Right ventricle myocardium inferior (tissue), 1 donor: ENCODE results near the gene SNX25. TPM values are rescaled to one million over a fixed set of nuclear protein-coding genes. Genes with fewer than 3 reads are reported as not detected.
"Not testable (repeated sequence)": the region's sequence is repeated elsewhere in the genome, so short reads cannot be mapped to it uniquely, and the experiment has no call there.

Experiments used
- ATAC-seq: fragments of 200-7000 bp; cut with Tn5 transposase; one replicate; pipeline ENCODE4 v1.9.1; 2020; ENCODE audit warnings: mild to moderate bottlenecking, moderate library complexity
- DNase-seq: peaks from one replicate; pipeline ENCODE4 v3.0.0; 2021; ENCODE audit errors: missing footprints
- intact Hi-C: fragments of 100-400 bp; cut with DNase I; formaldehyde crosslinking; loops from one replicate; pipeline ENCODE4 v1.11.0; 2022
- total RNA-seq: library from RNA; stranded (reverse); fragmentation: NEBNext Ultra II Directional; extraction: Animal tissue kit (Norgen Biotek cat#: 25700); gene quantifications from one replicate; pipeline ENCODE4 v1.2.1, GENCODE V29; 2021
- donor health status: DM: no; HTN: yes; CAD: no; lungs with severe emphysema.

The SNX25 gene
- total RNA-seq, 1 donor from 2014 or later = 10.9 TPM

DNA sequence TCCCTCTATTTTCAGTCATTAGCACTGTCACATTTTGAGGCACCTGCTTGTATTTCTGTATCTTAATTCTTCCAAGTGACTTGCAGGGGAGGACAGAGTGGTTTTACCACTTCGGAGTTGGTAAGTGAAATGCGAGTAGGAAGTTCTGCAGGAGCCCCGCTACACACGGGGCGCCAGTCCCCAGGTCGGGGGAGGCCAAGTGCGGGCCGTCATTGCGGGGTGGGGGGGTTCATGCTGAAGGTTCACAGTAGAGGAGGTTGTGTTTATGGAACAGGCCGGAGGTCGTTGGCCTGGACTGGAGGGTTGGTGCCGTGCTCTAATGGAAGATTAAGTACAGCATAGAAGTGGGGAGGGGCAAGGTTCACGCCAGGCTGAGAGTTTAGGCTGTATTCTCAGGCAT, 142.3 kb downstream of the SNX25 start:
- intact Hi-C loops = no loop called here
- DNase-seq (no peak), ATAC-seq (no peak)

DNA sequence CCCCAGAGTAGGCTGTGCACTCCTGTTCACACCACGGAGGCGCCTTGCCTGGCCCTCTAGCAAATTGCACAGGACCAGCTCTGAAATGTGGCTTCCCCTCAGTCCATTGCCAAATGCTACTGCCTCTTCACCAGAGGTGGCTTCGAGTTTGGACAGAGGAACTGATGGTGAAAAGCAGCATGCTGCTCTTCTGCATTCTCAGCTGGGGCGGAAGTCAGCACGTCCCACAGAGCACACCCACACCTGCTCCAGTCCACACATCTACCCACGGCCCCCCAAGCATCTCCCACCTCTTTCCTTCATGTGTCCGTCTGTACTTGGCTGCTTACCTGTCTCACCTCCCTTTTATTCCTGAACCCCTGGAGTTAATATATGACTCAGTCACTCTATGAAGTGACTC, 142.8 kb downstream of the SNX25 start:
- ATAC-seq (no peak), DNase-seq (no peak)
- intact Hi-C loops = no loop called here

DNA sequence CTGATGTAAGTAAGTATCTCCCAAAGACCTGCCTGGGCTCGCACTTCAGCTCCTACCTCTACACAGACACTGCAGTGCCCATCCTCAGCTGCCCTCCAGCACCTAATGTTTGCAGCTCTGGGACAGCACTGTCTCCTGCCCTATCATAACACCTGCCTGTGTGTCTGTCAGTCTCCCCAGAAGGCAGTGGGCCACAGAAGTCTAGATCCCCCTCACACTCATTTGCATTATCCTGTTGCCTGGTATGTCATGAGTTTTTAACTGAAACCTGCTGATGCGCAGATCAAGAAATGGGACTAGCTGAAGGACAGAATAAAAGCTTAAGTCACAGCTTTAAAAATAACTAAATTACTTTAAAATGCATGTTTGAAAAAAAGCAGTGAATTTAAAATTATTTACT, 143.3 kb downstream of the SNX25 start:
- ATAC-seq = no peak
- intact Hi-C loops = no loop called here
- DNase-seq = no peak

DNA sequence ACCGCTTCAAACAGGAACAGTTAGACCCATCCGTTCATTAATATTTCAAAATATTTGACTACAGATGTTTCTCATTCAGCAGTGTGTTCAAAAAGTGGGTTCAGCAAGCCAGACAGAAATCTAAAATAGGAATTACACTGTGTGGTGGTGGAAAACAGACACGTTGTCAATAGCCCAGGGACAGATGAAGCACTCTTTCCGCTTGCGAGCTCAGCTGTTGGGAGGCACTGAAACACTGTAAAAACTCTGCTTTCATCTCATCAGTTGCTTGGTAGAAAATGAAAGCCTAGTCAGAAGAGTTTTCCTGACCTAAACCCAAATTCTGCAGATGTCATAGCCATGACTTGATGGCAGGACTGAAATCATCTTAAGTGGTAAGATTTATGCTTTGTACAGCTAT, 147.8 kb downstream of the SNX25 start:
- DNase-seq (no peak), ATAC-seq (no peak)
- intact Hi-C loops = no loop called here

GRCh38 chr4:185357733-185358440, 148.5 kb downstream of the SNX25 start:
- intact Hi-C loops = no loop called here
- no peak for DNase-seq
- ATAC-seq = no peak

- no peak for DNase-seq
- intact Hi-C loops = no loop called here
- ATAC-seq = no peak
Measured at GRCh38 chr4:185358514-185358913, 149.1 kb downstream of the SNX25 start.

DNA sequence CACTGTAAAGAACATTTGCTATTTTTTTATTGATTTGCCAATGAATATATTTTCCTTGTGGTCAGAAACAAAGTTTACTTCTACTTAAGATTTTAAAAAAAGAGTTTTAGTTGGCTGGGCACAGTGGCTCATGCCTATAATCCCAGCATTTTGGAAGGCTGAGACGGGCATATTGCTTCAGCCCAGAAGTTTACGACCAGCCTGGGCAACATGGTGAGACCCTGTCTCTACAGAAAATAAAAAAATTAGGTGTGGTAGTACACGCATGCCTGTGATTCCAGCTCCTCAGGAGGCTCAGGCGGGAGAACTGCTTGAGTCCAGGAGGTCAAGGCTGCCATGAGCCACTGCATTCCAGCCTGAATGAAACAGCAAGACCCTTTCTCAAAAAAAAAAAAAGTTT, 149.6 kb downstream of the SNX25 start:
- DNase-seq = no peak
- intact Hi-C loops = no loop called here
- ATAC-seq = no peak

DNA sequence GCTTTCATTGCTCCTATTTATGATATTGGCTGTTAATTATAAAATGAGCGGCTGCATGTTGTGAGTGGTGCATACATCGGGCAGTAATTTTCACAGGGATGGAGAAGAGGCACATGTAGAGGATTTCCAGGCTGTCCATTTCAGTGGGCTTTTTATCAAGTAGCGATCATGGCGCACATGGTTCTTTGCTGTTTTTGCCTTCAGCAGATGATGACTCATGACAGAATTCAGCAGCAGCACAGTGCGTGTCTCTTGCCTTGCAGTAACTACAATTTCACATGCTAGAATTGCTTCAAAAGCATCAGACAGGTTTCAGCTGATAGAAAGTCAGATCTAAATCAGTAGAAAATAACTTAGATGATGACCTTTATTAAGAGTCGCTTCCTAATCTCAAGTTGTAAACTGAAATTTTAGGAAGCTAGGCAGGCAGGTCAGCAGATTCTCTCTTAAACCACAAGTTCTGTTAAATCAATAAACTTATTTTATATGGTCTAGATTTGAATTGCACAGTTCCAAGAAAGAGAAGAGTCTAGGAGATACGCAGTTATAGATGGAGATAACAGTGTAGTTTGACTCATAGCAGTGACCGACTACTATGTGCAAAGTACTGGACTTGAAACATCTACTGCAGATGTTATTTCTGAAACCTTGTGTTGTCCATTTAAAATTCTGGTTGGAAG, 150.5 kb downstream of the SNX25 start:
- intact Hi-C loops = no loop called here
- ATAC-seq = no peak
- DNase-seq = no peak

- intact Hi-C loops = no loop called here
- DNase-seq (no peak), ATAC-seq (no peak)
Measured at GRCh38 chr4:185361872-185362271, 152.5 kb downstream of the SNX25 start.

- ATAC-seq, intact Hi-C loops, DNase-seq: not testable (repeated sequence)
Measured at GRCh38 chr4:185362570-185362969, 153.2 kb downstream of the SNX25 start.

GRCh38 chr4:185363251-185363650, 153.9 kb downstream of the SNX25 start:
- no peak for DNase-seq
- intact Hi-C loops = no loop called here
- ATAC-seq = no peak

GRCh38 chr4:185364886-185365285, 155.5 kb downstream of the SNX25 start:
- intact Hi-C loops = no loop called here
- ATAC-seq = no peak
- no peak for DNase-seq

DNA sequence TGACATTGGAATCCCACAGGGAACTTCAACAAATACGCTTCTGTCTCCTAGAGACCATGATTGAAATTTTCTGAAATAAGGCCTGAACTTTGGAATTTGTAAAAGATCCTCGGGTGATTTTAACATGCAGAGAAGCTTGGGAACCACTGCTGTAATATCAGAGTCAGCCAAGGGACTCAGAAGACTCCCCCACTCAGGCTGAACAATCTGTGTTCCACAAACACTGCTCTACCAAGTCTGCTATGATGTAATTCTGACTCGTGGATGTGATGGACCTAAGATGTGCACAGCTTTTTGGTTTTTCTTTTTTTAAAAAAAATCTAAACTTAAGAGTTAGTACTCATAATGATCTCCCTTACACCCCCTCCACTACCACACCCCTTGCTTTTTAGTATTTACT, 160.3 kb downstream of the SNX25 start:
- DNase-seq = no peak
- no peak for ATAC-seq

DNA sequence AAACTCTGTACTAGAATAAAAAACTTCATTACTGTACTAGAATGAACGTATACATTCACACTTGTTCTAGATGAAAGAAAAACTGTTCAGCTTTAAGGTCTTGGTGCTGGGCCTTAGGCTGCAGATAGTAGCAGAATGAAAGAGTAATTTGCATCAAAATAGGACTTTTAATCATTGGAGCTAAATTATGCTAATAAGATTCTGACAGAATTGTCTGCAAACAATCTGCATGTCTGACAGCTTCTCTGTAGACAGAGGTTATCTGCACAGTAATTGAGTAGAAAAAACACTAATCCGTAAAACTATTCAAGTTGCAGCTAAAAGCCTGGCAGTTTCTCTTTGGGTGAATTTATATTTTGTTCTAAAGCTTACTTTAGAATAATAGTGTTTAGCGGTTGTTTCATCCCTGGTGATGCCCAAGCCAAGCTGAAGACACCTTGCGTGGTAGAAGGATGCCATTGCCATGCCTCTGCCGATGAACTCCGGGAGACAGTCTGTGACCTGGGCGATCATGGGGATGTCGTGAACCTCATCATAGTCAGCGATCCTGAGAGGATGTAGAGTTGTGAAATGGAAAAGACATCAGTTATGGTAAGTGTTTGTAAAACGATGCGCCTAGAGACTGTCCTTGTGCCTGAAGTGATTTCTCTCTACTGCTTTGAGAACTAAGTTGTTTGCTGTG, 161.0 kb downstream of the SNX25 start:
- ATAC-seq (no peak), DNase-seq (no peak)
- intact Hi-C loops = no loop called here

More for the DNA sequence above, 160.3 kb downstream of the SNX25 start:
- intact Hi-C loops = no loop called here

DNA sequence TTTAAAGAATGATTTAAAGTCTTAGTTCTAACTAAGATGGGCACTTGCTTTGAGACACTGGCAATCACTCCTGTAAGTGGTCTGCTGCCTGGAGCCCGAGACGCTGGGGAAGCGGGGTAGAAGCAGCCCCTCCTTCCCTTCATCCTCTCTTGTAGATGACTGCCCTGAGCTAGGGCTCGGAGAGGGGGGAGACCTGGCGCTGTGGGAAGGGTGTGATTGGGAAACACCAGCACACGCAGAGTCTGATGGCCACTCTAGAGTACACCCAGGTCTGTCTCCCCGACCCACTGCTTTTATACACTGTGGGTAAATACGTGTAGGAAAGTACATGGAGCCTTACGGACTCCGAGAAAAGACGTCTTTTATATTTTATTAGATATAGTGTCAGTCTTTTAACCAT, 162.3 kb downstream of the SNX25 start:
- DNase-seq = no peak
- no peak for ATAC-seq
- intact Hi-C loops = no loop called here

DNA sequence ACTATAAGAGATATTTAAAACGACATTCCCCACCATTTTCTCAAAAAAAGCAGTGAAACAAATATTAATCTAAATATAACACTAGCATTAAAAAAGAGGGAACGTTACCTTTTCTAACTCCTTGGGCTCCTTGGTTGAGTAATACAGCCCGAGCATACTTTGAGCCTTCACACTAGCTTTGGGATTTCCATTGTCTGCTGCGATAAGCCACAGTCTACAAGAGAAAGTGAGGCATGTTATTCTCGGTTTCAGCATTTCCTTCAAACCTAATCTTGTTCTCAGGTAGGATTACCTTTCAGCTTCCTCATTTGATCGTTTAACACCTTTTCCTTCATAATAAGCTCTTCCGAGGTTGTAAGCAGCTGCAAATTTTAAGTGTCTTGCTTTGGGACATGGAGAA, 164.6 kb downstream of the SNX25 start:
- DNase-seq (no peak), ATAC-seq (no peak)
- intact Hi-C loops = no loop called here

DNA sequence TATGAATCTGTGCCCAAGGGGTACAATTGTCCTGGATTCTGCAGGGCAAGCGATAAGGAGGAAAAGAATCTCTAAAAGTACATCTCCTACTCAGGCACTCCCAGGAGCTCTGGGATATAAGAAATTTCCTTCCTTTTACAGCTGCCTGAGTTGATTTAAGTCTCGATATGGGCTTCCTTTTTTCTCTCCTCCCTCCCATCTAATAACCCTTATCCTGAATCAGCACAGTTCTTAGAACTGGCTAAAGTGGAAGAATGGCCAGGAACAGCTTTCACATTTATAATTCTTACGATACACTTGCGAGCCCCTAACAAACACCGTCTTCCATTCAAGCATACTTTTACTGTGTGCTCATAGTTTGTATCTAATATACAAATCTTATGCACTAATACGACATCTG, 165.2 kb downstream of the SNX25 start:
- intact Hi-C loops = no loop called here
- no peak for ATAC-seq
- DNase-seq = no peak

DNA sequence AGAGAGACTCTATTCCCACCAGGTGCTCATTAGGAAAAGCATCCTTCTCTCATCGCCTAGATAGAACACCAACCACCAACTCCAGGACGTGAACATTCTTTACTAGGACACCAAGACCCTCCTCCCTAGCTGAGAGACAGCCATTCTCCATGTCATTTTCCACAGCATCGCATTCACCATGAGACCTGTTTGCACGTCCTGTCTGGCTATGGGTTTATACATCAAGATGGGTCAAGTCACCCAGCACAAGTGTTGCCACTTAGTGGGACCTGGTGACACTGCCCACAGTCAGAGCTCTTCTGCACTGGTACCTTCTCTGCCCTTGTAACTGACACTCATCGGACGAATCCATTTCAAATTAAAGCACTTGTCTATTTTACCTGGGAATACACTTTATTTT, 168.9 kb downstream of the SNX25 start:
- no peak for ATAC-seq
- intact Hi-C loops = no loop called here
- DNase-seq = no peak

DNA sequence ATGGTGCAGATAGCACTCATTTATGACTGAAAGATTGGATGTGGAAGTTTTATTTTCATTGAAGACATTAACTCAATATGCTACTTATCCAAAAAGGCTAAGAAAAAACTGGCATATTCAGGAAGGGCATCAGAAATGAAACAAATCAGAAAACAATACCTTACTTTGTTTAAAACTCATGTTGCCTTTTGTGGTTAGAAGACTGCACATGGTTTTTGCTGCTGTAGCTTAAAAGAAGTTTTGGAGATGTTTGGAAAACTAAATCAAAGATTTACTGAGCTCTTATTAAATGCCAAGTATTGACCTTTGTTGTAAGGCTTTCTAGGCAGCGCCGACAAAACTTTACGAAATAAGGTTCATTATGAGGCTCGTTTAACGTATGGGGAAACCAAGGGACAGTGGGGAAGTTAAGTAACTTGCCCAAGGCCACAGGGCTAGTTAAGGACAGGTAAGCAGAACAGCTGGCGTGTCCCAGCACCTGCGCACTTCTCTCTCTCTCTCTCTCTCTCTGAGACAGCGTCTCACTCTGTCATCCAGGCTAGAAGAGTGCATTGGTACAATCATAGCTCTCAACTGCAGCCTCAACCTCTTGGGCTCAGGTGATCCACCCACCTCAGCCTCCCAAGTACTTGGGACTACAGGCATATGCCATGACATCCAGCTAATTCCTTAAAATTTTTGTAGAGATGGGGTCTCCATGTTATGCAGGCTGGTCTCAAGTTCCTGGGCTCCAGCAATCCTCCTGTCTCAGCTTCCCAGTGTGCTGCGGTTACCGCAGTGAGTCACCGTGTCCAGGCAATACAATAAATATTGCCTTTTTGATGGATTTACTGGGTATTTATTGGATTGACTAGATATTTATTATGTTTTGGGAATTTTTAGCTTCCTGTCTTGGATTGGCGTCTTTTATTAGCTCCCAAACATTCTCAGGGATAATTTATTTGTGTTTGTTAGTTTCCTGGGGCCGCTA, 170.2 kb downstream of the SNX25 start:
- intact Hi-C loops = no loop called here
- DNase-seq (no peak), ATAC-seq (no peak)
